ENCODE results near the gene OAS2. TPM values are rescaled to one million over a fixed set of nuclear protein-coding genes. Genes with fewer than 3 reads are reported as not detected.
A peak's percentile ranks its signal among the peaks of the same experiment; 100 is the strongest.

The OAS2 gene
- total RNA-seq, 1 donor from 2014 or later, result 0.36 TPM

GRCh38 chr12:112939761-112940381 is 38.4 kb upstream of the OAS2 start:
- Mint-ChIP-seq H3K9me3 (peaks cover 6% of the 10 kb centered on the region), H3K27me3 (ENCODE audit: low read depth) (peaks cover 5% of the 10 kb centered on the region), H3K27ac (no peak overlapping the region), H3K4me3 (peak overlapping the region; percentile 9), H3K4me1 (no peaks in the 10 kb centered on the region), H3K36me3 (peaks cover 3% of the 10 kb centered on the region)
- DNase-seq (ENCODE audit: low spot score in 2 of 2, unreplicated experiment in 2 of 2), result no peak
- TF ChIP-seq CTCF (IDR thresholded peaks at IDR 0.05; ENCODE audit: unreplicated experiment), result no peak

GRCh38 chr12:112941528-112942335 is 36.6 kb upstream of the OAS2 start:
- Mint-ChIP-seq H3K27me3 (ENCODE audit: low read depth) (peaks cover 5% of the 10 kb centered on the region), H3K4me3 (no peak overlapping the region), H3K9me3 (peaks cover 4% of the 10 kb centered on the region), H3K36me3 (peaks cover 5% of the 10 kb centered on the region), H3K27ac (no peak overlapping the region), H3K4me1 (no peaks in the 10 kb centered on the region)
- DNase-seq (ENCODE audit: low spot score in 2 of 2, unreplicated experiment in 2 of 2), result no peak
- TF ChIP-seq CTCF (IDR thresholded peaks at IDR 0.05; ENCODE audit: unreplicated experiment), result no peak

GRCh38 chr12:112942572-112942971 is 35.7 kb upstream of the OAS2 start:
- no peak for TF ChIP-seq CTCF (IDR thresholded peaks at IDR 0.05; ENCODE audit: unreplicated experiment)
- H3K9me3 Mint-ChIP-seq, result peaks cover 4% of the 10 kb centered on the region

GRCh38 chr12:112944024-112944690 is 34.2 kb upstream of the OAS2 start:
- Mint-ChIP-seq H3K4me3 (no peak overlapping the region), H3K4me1 (no peaks in the 10 kb centered on the region), H3K9me3 (peaks cover 4% of the 10 kb centered on the region), H3K27ac (no peak overlapping the region), H3K27me3 (ENCODE audit: low read depth) (no peaks in the 10 kb centered on the region), H3K36me3 (peaks cover 5% of the 10 kb centered on the region)
- TF ChIP-seq CTCF (IDR thresholded peaks at IDR 0.05; ENCODE audit: unreplicated experiment), result no peak
- no peak for DNase-seq (ENCODE audit: low spot score in 2 of 2, unreplicated experiment in 2 of 2)

More at GRCh38 chr12:112942572-112942971, 35.7 kb upstream of the OAS2 start:
- H3K4me1 Mint-ChIP-seq, result no peaks in the 10 kb centered on the region
- no peak for DNase-seq (ENCODE audit: low spot score in 2 of 2, unreplicated experiment in 2 of 2)
- peaks cover 5% of the 10 kb centered on the region for H3K36me3 Mint-ChIP-seq
- no peak overlapping the region for H3K4me3 Mint-ChIP-seq
- peaks cover 2% of the 10 kb centered on the region for H3K27me3 Mint-ChIP-seq (ENCODE audit: low read depth)
- no peak overlapping the region for H3K27ac Mint-ChIP-seq

GRCh38 chr12:112945515-112945914 is 32.8 kb upstream of the OAS2 start:
- no peak overlapping the region for H3K27ac Mint-ChIP-seq

More at GRCh38 chr12:112945515-112945914, 32.8 kb upstream of the OAS2 start:
- no peak overlapping the region for H3K4me3 Mint-ChIP-seq
- H3K27me3 Mint-ChIP-seq (ENCODE audit: low read depth), result no peaks in the 10 kb centered on the region
- no peak for DNase-seq (ENCODE audit: low spot score in 2 of 2, unreplicated experiment in 2 of 2)
- peaks cover 5% of the 10 kb centered on the region for H3K36me3 Mint-ChIP-seq
- H3K9me3 Mint-ChIP-seq, result peaks cover 4% of the 10 kb centered on the region
- H3K4me1 Mint-ChIP-seq, result no peaks in the 10 kb centered on the region
- no peak for TF ChIP-seq CTCF (IDR thresholded peaks at IDR 0.05; ENCODE audit: unreplicated experiment)
